Stimulated activated CD8-positive, alpha-beta memory T cell treated with anti-CD3 and anti-CD28 coated beads, Interleukin-12 subunit alpha, Interleukin-12 subunit beta, amount 100 ng/mL, for 24 hours (primary cell): ENCODE measurements around the gene ZNF385B.

Experiments
- DNase-seq: peaks from one replicate; pipeline ENCODE4 v3.0.0-alpha.2; 2020; ENCODE audit errors: extremely low read depth

Gene ZNF385B

GRCh38 chr2:179446476-179447141, 414.8 kb downstream of the ZNF385B start:
- DNase-seq = no peak

- no peak for DNase-seq
Observed at GRCh38 chr2:179444056-179444455, 417.4 kb downstream of the ZNF385B start.

- no peak for DNase-seq
Observed at GRCh38 chr2:179443180-179443579, 418.2 kb downstream of the ZNF385B start.

- no peak for DNase-seq
Observed at GRCh38 chr2:179442206-179442605, 419.2 kb downstream of the ZNF385B start.

GRCh38 chr2:179441551-179441950, 419.9 kb downstream of the ZNF385B start:
- DNase-seq = no peak

GRCh38 chr2:179440642-179441251, 420.7 kb downstream of the ZNF385B start:
- DNase-seq = no peak

GRCh38 chr2:179438654-179439053, 422.8 kb downstream of the ZNF385B start:
- no peak for DNase-seq

GRCh38 chr2:179437430-179437829, 424.0 kb downstream of the ZNF385B start:
- DNase-seq = no peak

- DNase-seq = no peak
Observed at GRCh38 chr2:179435566-179435965, 425.8 kb downstream of the ZNF385B start.

GRCh38 chr2:179435000-179435399, 426.4 kb downstream of the ZNF385B start:
- DNase-seq = no peak

GRCh38 chr2:179434357-179434756, 427.1 kb downstream of the ZNF385B start:
- no peak for DNase-seq

- no peak for DNase-seq
Observed at GRCh38 chr2:179432751-179433150, 428.7 kb downstream of the ZNF385B start.

- no peak for DNase-seq
Observed at GRCh38 chr2:179429597-179429996, 431.8 kb downstream of the ZNF385B start.

GRCh38 chr2:179429060-179429471, 432.3 kb downstream of the ZNF385B start:
- DNase-seq = no peak

- no peak for DNase-seq
Observed at GRCh38 chr2:179428649-179429048, 432.8 kb downstream of the ZNF385B start.

- no peak for DNase-seq
Observed at GRCh38 chr2:179427065-179427464, 434.3 kb downstream of the ZNF385B start.

GRCh38 chr2:179424571-179424970, 436.8 kb downstream of the ZNF385B start:
- no peak for DNase-seq

GRCh38 chr2:179422037-179422643, 439.3 kb downstream of the ZNF385B start:
- DNase-seq = peak; percentile 7

GRCh38 chr2:179417436-179417949, 443.9 kb downstream of the ZNF385B start:
- DNase-seq = no peak

- DNase-seq = no peak
Observed at GRCh38 chr2:179412112-179412511, 449.3 kb downstream of the ZNF385B start.

GRCh38 chr2:179410552-179411356, 450.7 kb downstream of the ZNF385B start:
- no peak for DNase-seq

GRCh38 chr2:179403624-179404023, 457.8 kb downstream of the ZNF385B start:
- no peak for DNase-seq
